GM10248 (cell line): ENCODE measurements around the gene NDUFA5.

ENCODE experiments used
- CTCF ChIA-PET: fragments of 300-600 bp; sonication (Branson Sonifier 250); formaldehyde crosslinking; extraction: SDS; loops from one replicate; lab custom pipeline; 2021; ENCODE audit warnings: antibody characterized with exemption; lab: Yijun Ruan, JAX
- POLR2A ChIA-PET: fragments of 350-650 bp; sonication (Branson Sonifier 250); formaldehyde crosslinking; extraction: SDS; loops from one replicate; lab custom pipeline; 2020; ENCODE audit warnings: antibody characterized with exemption; lab: Yijun Ruan, JAX
- DNase-seq: peaks from one replicate; pipeline ENCODE4 v3.0.0; 2012; ENCODE audit errors: extremely low spot score
- TF ChIP-seq, protein P1 (sequence below): IDR thresholded peaks from 2 replicates; pipeline ENCODE4 v1.5.1; 2012; ENCODE audit warnings: mild to moderate bottlenecking, low read depth; ENCODE audit errors: extremely low read depth, missing control alignments, control extremely low read depth

NDUFA5 gene

DNA sequence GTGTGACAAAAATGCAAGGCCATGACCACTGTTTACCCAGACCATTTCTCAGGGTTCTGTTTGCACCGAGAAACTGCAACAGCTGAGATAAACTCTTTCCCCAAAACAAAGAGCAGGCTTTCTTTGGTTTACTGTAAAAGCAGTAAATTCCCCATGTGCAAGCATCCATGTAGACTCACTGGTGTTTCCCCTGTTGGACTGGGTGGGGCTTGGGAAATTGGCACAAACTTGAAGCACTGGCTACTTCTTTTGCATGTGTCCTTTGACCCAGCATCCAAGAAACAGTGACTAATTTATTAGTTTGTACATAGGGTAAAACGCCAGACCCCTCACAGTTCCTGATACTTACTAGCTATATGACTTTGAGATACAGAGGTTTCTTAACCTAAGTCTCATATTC is 35.6 kb downstream of the NDUFA5 start:
- DNase-seq: no peak
- TF ChIP-seq, protein P1, sequence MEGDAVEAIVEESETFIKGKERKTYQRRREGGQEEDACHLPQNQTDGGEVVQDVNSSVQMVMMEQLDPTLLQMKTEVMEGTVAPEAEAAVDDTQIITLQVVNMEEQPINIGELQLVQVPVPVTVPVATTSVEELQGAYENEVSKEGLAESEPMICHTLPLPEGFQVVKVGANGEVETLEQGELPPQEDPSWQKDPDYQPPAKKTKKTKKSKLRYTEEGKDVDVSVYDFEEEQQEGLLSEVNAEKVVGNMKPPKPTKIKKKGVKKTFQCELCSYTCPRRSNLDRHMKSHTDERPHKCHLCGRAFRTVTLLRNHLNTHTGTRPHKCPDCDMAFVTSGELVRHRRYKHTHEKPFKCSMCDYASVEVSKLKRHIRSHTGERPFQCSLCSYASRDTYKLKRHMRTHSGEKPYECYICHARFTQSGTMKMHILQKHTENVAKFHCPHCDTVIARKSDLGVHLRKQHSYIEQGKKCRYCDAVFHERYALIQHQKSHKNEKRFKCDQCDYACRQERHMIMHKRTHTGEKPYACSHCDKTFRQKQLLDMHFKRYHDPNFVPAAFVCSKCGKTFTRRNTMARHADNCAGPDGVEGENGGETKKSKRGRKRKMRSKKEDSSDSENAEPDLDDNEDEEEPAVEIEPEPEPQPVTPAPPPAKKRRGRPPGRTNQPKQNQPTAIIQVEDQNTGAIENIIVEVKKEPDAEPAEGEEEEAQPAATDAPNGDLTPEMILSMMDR: no peak
- ChIA-PET CTCF (interaction anchor here (2.1 kb wide), 1 partner anchor 27 kb away, joined by 5 read pairs; no protein-coding TSS in a partner anchor), POLR2A (no interaction called here)

DNA sequence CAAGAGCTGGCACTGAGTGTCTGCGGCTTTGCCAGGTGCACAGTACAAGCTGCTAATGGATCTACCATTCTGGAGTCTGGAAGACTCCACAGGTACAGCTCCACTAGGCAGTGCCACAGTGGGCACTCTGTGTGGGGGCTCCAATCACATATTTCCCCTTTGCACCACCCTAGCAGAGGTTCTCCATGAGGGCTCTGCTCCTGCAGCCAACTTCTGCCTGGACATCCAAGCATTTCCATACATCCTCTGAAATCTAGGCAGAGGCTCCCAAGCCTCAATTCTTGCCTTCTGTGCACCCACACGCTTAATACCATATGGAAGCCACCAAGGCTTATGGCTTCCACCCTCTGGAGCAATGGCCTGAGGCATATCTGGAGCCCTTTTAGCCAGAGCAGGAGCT is 52.4 kb downstream of the NDUFA5 start:
- DNase-seq: no peak
- ChIA-PET CTCF (interaction anchor here (1.5 to 1.7 kb wide), 2 partner anchors 11 to 12 kb away, joined by 3 to 9 read pairs; no protein-coding TSS in a partner anchor), POLR2A (no interaction called here)
- TF ChIP-seq, protein P1: no peak

GRCh38 chr7:123502201-123502600 is 55.4 kb downstream of the NDUFA5 start:
- TF ChIP-seq, protein P1: no peak
- ChIA-PET CTCF (no interaction called here), POLR2A (no interaction called here)
- no peak for DNase-seq

GRCh38 chr7:123500878-123501489 is 56.6 kb downstream of the NDUFA5 start:
- TF ChIP-seq, protein P1: no peak
- ChIA-PET CTCF (interaction anchor here (1.0 kb wide), 1 partner anchor 14 kb away, joined by 3 read pairs; no protein-coding TSS in a partner anchor), POLR2A (no interaction called here)
- no peak for DNase-seq

GRCh38 chr7:123499211-123499970 is 58.2 kb downstream of the NDUFA5 start:
- no peak for DNase-seq
- ChIA-PET CTCF (interaction anchor here (1.4 kb wide), 2 partner anchors 9 to 15 kb away, joined by 3 read pairs; no protein-coding TSS in a partner anchor), POLR2A (no interaction called here)
- TF ChIP-seq, protein P1: no peak

GRCh38 chr7:123498601-123499000 is 59.0 kb downstream of the NDUFA5 start:
- no peak for DNase-seq
- ChIA-PET CTCF (interaction anchor here (1.4 kb wide), 2 partner anchors 10 to 14 kb away, joined by 3 read pairs; no protein-coding TSS in a partner anchor), POLR2A (no interaction called here)
- TF ChIP-seq, protein P1: no peak
